ENCODE results near the gene SEM1. TPM values are rescaled to one million over a fixed set of nuclear protein-coding genes. Genes with fewer than 3 reads are reported as not detected.
A peak's percentile ranks its signal among the peaks of the same experiment; 100 is the strongest.
"Not testable (repeated sequence)": the region's sequence is repeated elsewhere in the genome, so short reads cannot be mapped to it uniquely, and the experiment has no call there.

SEM1 gene
- total RNA-seq (81.6 and 94.7 TPM in 2 replicates), polyA plus RNA-seq (9.2 and 16.7 TPM in 2 replicates), polyA minus RNA-seq (12.8 and 27.6 TPM in 2 replicates), Bru-seq, nascent RNA (percentile 63 among the genes with signal in this experiment), BruChase-seq, experiment 1, labeled RNA remaining after a 6-hour chase (percentile 60 among the genes with signal in this experiment), BruChase-seq, experiment 2, labeled RNA remaining after a 2-hour chase (percentile 67 among the genes with signal in this experiment)
- polyA plus RNA-seq (2011; cell fraction: cytosol; rRNA removed) = 36.5 and 43.3 TPM in 2 replicates
- polyA plus RNA-seq (2011; cell fraction: nucleus; rRNA removed) = 18.6 and 28.4 TPM in 2 replicates
- polyA plus RNA-seq (2012) = 394 and 491 TPM in 2 replicates
- polyA minus RNA-seq (2011; cell fraction: cytosol; rRNA and poly(A)+ RNA removed) = 12.1 TPM
- 23.0 and 35.1 TPM in 2 replicates for polyA minus RNA-seq (2011; cell fraction: nucleus; rRNA and poly(A)+ RNA removed)
- long read RNA-seq, transcript SEM1-201 (3 exons, 1,314 nt) = major isoform, 1,318 of 1,419 reads
- long read RNA-seq, partial matches to known transcripts = 0 of 1,419 reads
- long read RNA-seq, other reads (novel, unspliced or antisense) = 94 of 1,419 reads

GRCh38 chr7:96709381-96710228, at the start of gene SEM1:
Gene SEM1 (minus strand): TSS chr7:96709846. CDS start chr7:96709763, 83 bp downstream.
- H3K4me2 ChIP-seq (ENCODE audit: insufficient read depth, low read length) = peak within 1 kb of the TSS; percentile 95
- peaks cover 0 to 4% of the 10 kb centered on the region in 2 experiments for H3K27me3 ChIP-seq (ENCODE audit: control insufficient read depth in 2 of 2, insufficient read depth in 2 of 2, low read length in 2 of 2)
- peak within 1 kb of the TSS; percentile 97 for H3K9ac ChIP-seq (replicated peaks; ENCODE audit: extremely low read depth, insufficient read depth, low read length)
- intact Hi-C loops (cut with micrococcal nuclease) = loop anchor here (1.0 to 10.0 kb wide), 8 partner anchors 11 to 795 kb away; partner anchors contain the start of gene SLC25A13
- peak; percentile 91 for DNase-seq (ENCODE audit: low read depth, low spot score)
- peak; percentile 97 for FAIRE-seq
- H3K9me3 ChIP-seq (replicated peaks; ENCODE audit: control insufficient read depth, insufficient read depth, low read length) = peaks cover 2% of the 10 kb centered on the region
- ChIA-PET CTCF (interaction anchor here (1.0 to 1.5 kb wide), 2 partner anchors 9 to 621 kb away, joined by 3 read pairs; no protein-coding TSS in a partner anchor), POLR2A (interaction anchor here (1.4 kb wide), 1 partner anchor 34 kb away, joined by 3 read pairs; no protein-coding TSS in a partner anchor)
- H3K79me2 ChIP-seq (ENCODE audit: control insufficient read depth, insufficient read depth, low read length) = peaks cover 44% of the 10 kb centered on the region
- peaks cover 2 to 3% of the 10 kb centered on the region in 2 experiments for H3K36me3 ChIP-seq (ENCODE audit: control insufficient read depth in 2 of 2, extremely low read depth in 1 of 2, insufficient read depth in 2 of 2, low read length in 2 of 2)
- peak within 1 kb of the TSS; percentile 70 to 98 (median 73) for H3K4me3 ChIP-seq (replicated peaks in 1 of 3; ENCODE audit: insufficient read depth in 1 of 3, low read depth in 1 of 3, low read length in 3 of 3)
- H3K4me1 ChIP-seq (ENCODE audit: control insufficient read depth, extremely low read depth, insufficient read depth, low read length) = peaks cover 15% of the 10 kb centered on the region
- H3K27ac ChIP-seq (ENCODE audit: insufficient read depth, low read depth, low read length) = peak within 1 kb of the TSS; percentile 96
- TF ChIP-seq POLR2AphosphoS5 (IDR thresholded peaks at IDR 0.05; ENCODE audit: insufficient read depth, low read depth, low read length) = peak; percentile 66
- peak; percentile 80 for TF ChIP-seq POLR2A (IDR thresholded peaks at IDR 0.05; ENCODE audit: low read depth, low read length)
- TF ChIP-seq MYC (IDR thresholded peaks at IDR 0.05; ENCODE audit: low read depth, low read length) = no peak
- no peak for TF ChIP-seq MAX (IDR thresholded peaks at IDR 0.05; ENCODE audit: insufficient read depth, insufficient read length)
- no peak for TF ChIP-seq EZH2 (IDR thresholded peaks at IDR 0.05; ENCODE audit: borderline replicate concordance, low read depth, low read length, severe bottlenecking)
- no peak for TF ChIP-seq GATA2 (IDR thresholded peaks at IDR 0.05; ENCODE audit: insufficient read depth, insufficient read length, low read depth, low read length)
- TF ChIP-seq CTCF (IDR thresholded peaks at IDR 0.05; ENCODE audit: extremely low read depth in 1 of 2, insufficient read depth in 1 of 2, low read depth in 1 of 2, low read length in 2 of 2) = no peak
- TF ChIP-seq JUN (IDR thresholded peaks at IDR 0.05; ENCODE audit: borderline replicate concordance, insufficient read depth, insufficient read length, low read depth) = no peak
- no peak for TF ChIP-seq FOS (IDR thresholded peaks at IDR 0.05; ENCODE audit: borderline replicate concordance, insufficient read depth, low read length)
- H2AFZ ChIP-seq (ENCODE audit: low read depth, low read length) = peak within 1 kb of the TSS; percentile 100
- H3K9me1 ChIP-seq (replicated peaks; ENCODE audit: control insufficient read depth, extremely low read depth, insufficient read depth, low read length) = no peaks in the 10 kb centered on the region
- TSS peak; percentile 73 for BruUV-seq (replicated peaks)
- no peaks in the 10 kb centered on the region for H4K20me1 ChIP-seq (replicated peaks; ENCODE audit: control insufficient read depth, extremely low read depth, insufficient read depth, low read length)
- dilution Hi-C loops (cut with MboI; ENCODE audit: extremely low pct_ligation_motif_present, low sequenced_read_pairs) = no loop called here

- H3K27ac ChIP-seq (ENCODE audit: insufficient read depth, low read depth, low read length); POLR2A ChIA-PET; H3K4me2 ChIP-seq (ENCODE audit: insufficient read depth, low read length); intact Hi-C loops (cut with micrococcal nuclease); CTCF ChIA-PET; dilution Hi-C loops (cut with MboI; ENCODE audit: extremely low pct_ligation_motif_present, low sequenced_read_pairs); H3K4me3 ChIP-seq (replicated peaks in 1 of 3; ENCODE audit: insufficient read depth in 1 of 3, low read depth in 1 of 3, low read length in 3 of 3); H3K9me1 ChIP-seq (replicated peaks; ENCODE audit: control insufficient read depth, extremely low read depth, insufficient read depth, low read length); H4K20me1 ChIP-seq (replicated peaks; ENCODE audit: control insufficient read depth, extremely low read depth, insufficient read depth, low read length); BruUV-seq (replicated peaks); H3K9ac ChIP-seq (replicated peaks; ENCODE audit: extremely low read depth, insufficient read depth, low read length); DNase-seq (ENCODE audit: low read depth, low spot score); H3K4me1 ChIP-seq (ENCODE audit: control insufficient read depth, extremely low read depth, insufficient read depth, low read length); H3K27me3 ChIP-seq (ENCODE audit: control insufficient read depth in 2 of 2, insufficient read depth in 2 of 2, low read length in 2 of 2); H3K36me3 ChIP-seq (ENCODE audit: control insufficient read depth in 2 of 2, extremely low read depth in 1 of 2, insufficient read depth in 2 of 2, low read length in 2 of 2); FAIRE-seq; H2AFZ ChIP-seq (ENCODE audit: low read depth, low read length); H3K79me2 ChIP-seq (ENCODE audit: control insufficient read depth, insufficient read depth, low read length); H3K9me3 ChIP-seq (replicated peaks; ENCODE audit: control insufficient read depth, insufficient read depth, low read length): not testable (repeated sequence)
These were observed 48.2 kb upstream of the SEM1 start for GRCh38 chr7:96757880-96758279.
